ES-I3 (cell line): ENCODE measurements around the gene MID1IP1.

Experiments
- H3K36me3 ChIP-seq: 2 replicates; pipeline ENCODE4 v1.6.1; 2013; ENCODE audit warnings: mild to moderate bottlenecking, low read length, control low read depth, moderate library complexity; ENCODE audit not compliant: insufficient read depth
- H3K4me1 ChIP-seq: 2 replicates; pipeline ENCODE4 v1.6.1; 2013; ENCODE audit warnings: mild to moderate bottlenecking, control low read depth, low read length; ENCODE audit not compliant: insufficient read depth
- H3K9ac ChIP-seq: 2 replicates; pipeline ENCODE4 v1.6.1; 2013; ENCODE audit warnings: low read depth, mild to moderate bottlenecking, low read length, moderate library complexity
- H3K9me3 ChIP-seq: 2 replicates; pipeline ENCODE4 v1.6.1; 2013; ENCODE audit warnings: mild to moderate bottlenecking, low read length, moderate library complexity; ENCODE audit not compliant: control insufficient read depth, insufficient read depth

The MID1IP1 gene

DNA sequence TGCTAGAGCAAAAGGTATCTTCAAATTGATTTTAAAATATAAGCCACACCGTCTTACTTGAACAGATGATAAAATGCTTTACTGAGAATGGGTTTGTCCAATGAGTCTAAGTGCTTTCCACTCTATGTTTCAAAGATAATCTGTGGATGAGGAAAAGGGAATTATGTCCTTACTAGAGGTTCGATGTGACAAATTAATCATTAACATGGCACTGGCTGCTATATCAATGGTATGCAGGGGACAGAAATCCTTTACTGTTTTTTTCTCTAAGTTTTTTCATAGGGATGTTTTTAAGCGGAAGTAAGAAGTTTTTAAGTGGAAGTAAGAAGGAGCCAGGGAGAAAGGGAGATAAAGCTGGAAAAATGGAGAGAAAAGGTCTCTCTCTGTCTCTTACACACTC is 38.0 kb downstream of the MID1IP1 start:
- Histone ChIP-seq H3K9me3 (no peaks in the 10 kb centered on the region), H3K36me3 (no peaks in the 10 kb centered on the region), H3K9ac (no peak overlapping the region), H3K4me1 (no peaks in the 10 kb centered on the region)

DNA sequence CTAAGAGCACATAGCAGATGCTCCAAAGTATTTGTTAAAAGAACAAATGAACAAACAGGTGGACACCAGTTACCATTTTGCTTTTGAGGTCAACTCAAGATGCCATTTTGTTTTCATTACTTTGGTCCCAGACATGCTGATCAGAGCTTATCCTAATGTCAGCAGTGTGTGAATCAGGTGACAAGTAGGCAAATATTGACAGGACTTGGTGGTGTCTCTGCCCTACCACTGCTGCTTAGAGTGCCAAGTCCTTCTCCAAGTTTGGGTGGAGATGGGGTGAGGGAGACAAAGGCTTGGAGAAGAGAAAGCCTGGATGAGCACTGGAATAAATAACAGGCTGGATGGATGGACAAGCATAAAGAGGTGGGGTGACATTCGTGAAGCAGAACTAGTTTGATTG is 38.7 kb downstream of the MID1IP1 start:
- H3K9ac ChIP-seq: no peak overlapping the region
- no peaks in the 10 kb centered on the region for H3K9me3 ChIP-seq
- H3K4me1 ChIP-seq: no peaks in the 10 kb centered on the region
- no peaks in the 10 kb centered on the region for H3K36me3 ChIP-seq

DNA sequence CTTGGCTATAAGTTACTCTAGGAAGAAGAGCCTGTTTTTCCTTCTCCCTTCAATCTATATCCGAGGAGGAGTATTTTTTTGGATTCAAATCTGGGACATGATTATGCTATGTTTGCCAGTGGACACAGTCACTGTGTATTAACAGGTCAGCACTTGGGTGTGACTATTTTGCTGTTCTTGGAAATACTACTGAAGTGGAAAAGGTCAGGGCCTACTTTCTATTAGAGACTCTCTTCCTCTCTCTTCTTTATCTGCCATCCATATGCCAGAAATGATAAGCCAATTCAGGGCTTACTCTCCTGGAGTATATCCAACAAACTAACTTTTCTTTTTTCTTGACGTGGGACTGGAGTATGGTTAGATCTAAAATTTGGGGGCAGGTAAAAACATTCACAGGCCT is 40.5 kb downstream of the MID1IP1 start:
- H3K9ac ChIP-seq: no peak overlapping the region
- no peaks in the 10 kb centered on the region for H3K4me1 ChIP-seq
- H3K36me3 ChIP-seq: no peaks in the 10 kb centered on the region
- no peaks in the 10 kb centered on the region for H3K9me3 ChIP-seq

DNA sequence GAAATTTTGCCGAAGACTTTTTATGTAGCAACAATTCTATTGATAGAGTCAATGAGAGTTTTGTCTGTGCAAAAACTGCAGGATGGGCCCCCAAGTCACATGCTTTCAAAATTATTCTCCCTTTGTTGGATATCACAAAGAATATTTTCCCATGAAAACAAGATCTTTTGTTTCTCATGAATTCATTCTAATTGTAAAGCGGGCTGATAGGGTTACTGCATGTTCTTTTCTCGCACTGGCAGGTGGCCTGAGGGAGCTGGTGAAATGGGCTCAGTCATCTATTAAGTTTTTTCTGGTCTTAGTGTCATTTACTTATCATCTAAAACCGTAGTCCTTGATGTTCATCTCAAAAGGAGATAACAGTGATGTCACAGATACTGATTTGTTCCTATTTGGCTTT is 44.2 kb downstream of the MID1IP1 start:
- no peaks in the 10 kb centered on the region for H3K36me3 ChIP-seq
- H3K4me1 ChIP-seq: no peaks in the 10 kb centered on the region
- H3K9ac ChIP-seq: no peak overlapping the region
- H3K9me3 ChIP-seq: no peaks in the 10 kb centered on the region

DNA sequence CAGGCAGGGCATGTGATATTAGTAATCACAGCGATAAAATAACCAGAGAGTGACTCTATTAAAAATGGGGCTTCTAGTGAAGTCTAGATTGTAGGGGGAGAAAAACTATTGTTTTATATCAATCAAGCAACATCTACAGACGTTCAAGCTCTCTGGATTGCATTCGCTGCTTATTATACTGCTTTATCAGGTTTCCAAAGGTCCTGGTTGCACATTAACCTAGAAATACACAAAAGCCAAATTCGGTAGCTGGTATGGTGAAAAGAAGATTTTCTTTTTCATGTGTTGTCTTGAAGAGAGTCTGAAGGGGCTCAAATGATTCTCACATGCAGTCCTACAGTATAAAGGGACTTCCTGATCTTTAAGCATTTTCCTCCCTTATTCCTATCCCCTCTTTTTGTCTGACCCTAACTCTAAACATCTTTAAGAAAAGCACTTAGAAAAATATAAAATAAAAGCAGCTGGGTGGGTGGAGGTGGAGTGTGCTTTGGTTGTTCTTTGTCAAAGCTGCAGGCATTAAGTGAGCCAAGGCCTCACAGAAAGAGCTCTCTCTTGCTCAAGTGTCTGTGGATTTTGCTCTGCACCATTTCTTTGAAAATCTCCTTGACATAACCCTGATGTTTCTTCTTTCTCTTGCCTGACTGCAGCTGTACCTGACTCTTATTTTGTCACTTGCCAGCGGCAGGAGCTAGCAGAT is 46.1 kb downstream of the MID1IP1 start:
- Histone ChIP-seq H3K9ac (no peak overlapping the region), H3K9me3 (no peaks in the 10 kb centered on the region), H3K4me1 (no peaks in the 10 kb centered on the region), H3K36me3 (no peaks in the 10 kb centered on the region)

DNA sequence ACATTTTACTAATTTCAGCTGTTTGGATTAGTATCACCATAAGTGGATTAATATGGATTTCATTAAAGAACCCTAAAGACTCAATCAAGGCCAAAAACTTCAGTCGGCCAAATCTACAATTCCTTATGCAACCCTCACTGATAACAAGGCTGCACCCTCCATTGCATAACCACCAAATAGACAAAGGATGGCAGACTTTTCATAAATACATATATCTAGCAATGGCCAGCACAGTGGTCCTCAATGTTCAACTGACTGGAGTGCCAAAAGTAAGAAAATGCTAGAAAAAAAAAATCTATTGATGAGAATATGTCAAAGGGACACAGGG is 46.6 kb downstream of the MID1IP1 start:
- Histone ChIP-seq H3K4me1 (no peaks in the 10 kb centered on the region), H3K36me3 (no peaks in the 10 kb centered on the region), H3K9ac (no peak overlapping the region), H3K9me3 (no peaks in the 10 kb centered on the region)

DNA sequence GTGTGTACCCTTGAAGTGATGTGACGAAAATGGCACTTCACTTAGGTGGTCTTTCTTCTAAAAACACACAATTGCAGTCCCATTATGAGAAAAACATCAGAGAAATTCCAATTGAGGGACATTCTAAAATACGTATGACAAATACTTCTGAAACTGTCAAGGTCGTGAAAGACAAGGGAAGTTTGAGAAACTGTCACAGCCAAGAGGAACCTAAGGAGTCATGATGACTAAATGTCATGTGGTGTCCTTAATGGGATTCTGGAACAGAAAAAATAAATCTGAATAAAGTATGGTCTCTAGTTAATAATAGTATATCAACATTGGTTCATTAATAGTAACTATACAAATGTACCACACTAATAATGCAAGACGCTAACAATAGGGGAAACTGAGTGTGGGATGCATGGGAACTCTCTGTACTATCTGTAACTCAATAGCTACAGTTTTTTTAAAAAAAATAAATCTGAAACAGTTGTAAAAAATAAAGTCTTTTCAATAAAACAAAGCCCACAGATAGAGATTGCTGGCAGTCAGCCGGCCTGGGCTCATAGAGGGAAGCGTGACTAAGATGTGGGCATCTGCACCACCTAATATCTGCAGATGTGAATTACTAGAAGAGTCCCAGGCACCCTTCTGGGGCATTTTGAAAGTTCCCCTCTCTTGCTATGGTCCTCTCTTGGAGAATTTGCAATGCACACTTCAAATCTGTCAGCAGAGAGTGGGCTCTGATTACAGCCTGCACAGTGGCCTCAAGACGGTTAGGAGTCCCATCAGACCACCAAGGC is 47.6 kb downstream of the MID1IP1 start:
- Histone ChIP-seq H3K36me3 (no peaks in the 10 kb centered on the region), H3K9ac (no peak overlapping the region), H3K4me1 (no peaks in the 10 kb centered on the region), H3K9me3 (no peaks in the 10 kb centered on the region)

DNA sequence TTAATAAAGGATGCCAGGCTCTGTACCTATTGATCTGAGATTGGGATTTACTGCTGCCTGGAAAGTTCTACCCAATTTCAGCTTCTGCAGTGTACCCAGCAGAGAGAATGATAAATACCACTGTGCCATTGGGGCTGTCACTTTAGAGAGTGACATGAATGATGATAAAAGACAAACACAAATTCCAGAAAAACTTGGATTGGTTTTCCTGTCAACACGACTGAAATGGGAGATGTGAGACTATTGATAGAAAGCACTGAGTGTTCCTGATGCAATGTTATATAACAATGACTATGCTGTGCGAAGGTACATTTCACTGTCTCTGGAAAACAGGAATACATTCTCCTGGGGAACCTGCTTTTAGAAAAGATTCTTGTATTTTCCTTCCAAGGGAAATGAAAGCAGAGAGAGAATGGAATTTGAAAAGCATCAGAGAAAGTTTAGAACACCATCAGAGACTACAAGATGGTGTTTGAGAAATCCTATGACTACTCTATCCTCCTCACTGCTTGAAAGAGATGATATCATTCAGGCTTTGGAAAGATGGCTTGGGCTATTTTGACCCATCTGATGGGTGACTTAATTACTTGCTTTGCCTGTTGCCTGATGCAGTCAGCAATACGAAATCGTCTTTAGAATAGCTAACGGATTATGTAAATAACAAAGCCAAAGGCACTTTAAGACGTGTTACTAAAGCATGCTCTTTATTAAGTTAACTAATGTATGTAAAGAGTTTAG is 49.7 kb downstream of the MID1IP1 start:
- Histone ChIP-seq H3K9ac (no peak overlapping the region), H3K4me1 (no peaks in the 10 kb centered on the region), H3K36me3 (no peaks in the 10 kb centered on the region), H3K9me3 (no peaks in the 10 kb centered on the region)

DNA sequence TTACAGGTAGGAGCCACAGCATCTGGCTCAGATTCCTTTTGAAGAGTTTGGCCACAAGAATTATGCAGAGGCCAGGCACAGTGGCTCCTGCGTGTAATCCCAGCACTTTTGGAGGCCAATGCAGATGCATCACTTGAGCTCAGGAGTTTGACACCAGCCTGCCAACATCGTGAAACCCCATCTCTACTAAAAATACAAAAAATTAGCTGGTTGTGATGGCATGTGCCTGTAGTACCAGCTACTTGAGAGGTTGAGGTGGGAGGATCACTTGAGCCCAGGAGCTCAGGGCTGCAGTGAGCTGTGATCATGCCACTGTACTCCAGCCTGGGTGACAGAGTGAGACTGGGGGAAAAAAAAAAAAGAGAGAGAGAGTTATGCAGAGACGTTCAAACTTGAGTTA is 53.0 kb downstream of the MID1IP1 start:
- H3K4me1 ChIP-seq: no peaks in the 10 kb centered on the region
- no peak overlapping the region for H3K9ac ChIP-seq
- no peaks in the 10 kb centered on the region for H3K36me3 ChIP-seq
- no peaks in the 10 kb centered on the region for H3K9me3 ChIP-seq
